NT2/D1 (cell line): ENCODE results near the gene LMO2.

ENCODE experiments used
- SUZ12 ChIP-seq: IDR thresholded peaks from 2 replicates; pipeline ENCODE4 v1.6.1; 2011; ENCODE audit not compliant: insufficient read length, insufficient read depth; ENCODE audit errors: extremely low read depth
- YY1 ChIP-seq: IDR thresholded peaks from 2 replicates; pipeline ENCODE4 v1.6.1; 2011; ENCODE audit not compliant: insufficient read length, insufficient read depth
- ZNF274 ChIP-seq: IDR thresholded peaks from 2 replicates; pipeline ENCODE4 v1.6.1; 2011; ENCODE audit warnings: mild to moderate bottlenecking, low read depth, low read length

DNA sequence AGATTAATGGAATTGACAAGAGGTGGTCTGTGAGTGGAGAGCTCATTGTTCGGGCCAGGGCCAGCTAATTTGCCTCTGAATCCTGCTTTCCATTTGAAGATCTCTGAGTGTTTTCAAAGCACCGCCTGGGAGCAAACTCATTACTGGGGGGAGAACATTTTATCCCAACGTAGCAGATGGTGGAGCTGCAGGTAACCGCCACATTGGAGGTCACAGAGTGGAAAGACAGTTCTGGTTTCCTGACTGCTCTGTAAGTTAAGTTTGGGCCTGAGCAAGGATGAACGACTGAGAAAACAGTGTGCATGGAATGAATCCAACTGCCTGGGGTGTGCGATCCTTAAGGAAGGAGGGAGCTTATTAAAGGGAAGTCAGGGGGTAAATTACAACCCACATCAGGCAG lies 30.5 kb downstream of the LMO2 start:
- TF ChIP-seq ZNF274 (no peak), YY1 (no peak), SUZ12 (no peak)
